GM12801 (cell line): ENCODE data around the gene FGD4.

Experiments used
- CTCF ChIP-seq: IDR thresholded peaks from one replicate; pipeline ENCODE4 v1.5.1; 2011; ENCODE audit warnings: control low read depth; ENCODE audit not compliant: insufficient read length; ENCODE audit errors: extremely low read depth

The FGD4 gene

GRCh38 chr12:32595251-32595650 is 195.9 kb downstream of the FGD4 start:
- no peak for TF ChIP-seq CTCF

GRCh38 chr12:32596030-32596429 is 196.7 kb downstream of the FGD4 start:
- TF ChIP-seq CTCF, result no peak

GRCh38 chr12:32598688-32599087 is 199.3 kb downstream of the FGD4 start:
- no peak for TF ChIP-seq CTCF

- TF ChIP-seq CTCF, result no peak
Measured at GRCh38 chr12:32600681-32601080, 201.3 kb downstream of the FGD4 start.

GRCh38 chr12:32603071-32603470 is 203.7 kb downstream of the FGD4 start:
- no peak for TF ChIP-seq CTCF

- TF ChIP-seq CTCF, result no peak
Measured at GRCh38 chr12:32603858-32604257, 204.5 kb downstream of the FGD4 start.

- no peak for TF ChIP-seq CTCF
Measured at GRCh38 chr12:32604565-32604964, 205.2 kb downstream of the FGD4 start.
